ENCODE measurements around the gene C16orf87.

C16orf87 gene

DNA sequence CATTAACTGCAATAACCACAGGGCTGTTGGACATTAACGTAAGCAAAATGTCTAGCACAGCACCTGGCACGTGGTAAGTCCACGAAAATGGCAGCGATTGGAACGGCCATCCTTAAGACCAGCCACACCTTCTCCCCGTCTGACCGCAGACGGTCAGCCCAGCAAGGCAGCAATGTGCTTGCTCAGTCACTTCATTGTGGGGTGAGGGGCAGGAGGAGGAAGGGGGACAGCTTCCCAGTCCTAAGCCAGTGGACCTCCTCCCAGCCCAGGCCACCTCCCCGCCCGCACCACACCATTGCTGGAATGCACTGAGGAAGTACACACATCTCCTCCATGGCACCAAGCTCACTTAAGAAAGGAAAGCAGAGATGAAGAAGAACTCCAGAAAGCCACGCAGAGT, 74.2 kb downstream of the C16orf87 start:
- no peak for DNase-seq (ENCODE audit: low spot score)

DNA sequence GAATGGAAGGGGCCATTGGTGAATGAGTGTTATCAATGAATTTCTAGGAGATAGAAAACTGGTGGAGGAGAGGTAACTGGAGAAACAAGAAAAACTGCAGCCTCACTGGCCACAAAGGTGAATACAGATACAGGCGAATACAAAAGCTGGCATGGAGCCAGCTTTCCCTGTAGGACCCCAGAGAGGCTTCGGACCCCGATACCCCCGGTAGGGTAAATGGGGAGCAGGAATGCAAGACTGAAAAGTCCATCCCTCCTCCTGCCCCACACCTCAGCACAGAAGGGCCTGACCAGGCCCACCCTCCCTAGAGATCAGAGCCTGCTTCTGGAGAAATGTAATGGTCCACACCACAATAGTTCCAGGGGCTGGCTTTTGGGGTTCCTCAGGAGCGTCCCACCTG, 78.0 kb downstream of the C16orf87 start:
- DNase-seq (ENCODE audit: low spot score), result no peak

DNA sequence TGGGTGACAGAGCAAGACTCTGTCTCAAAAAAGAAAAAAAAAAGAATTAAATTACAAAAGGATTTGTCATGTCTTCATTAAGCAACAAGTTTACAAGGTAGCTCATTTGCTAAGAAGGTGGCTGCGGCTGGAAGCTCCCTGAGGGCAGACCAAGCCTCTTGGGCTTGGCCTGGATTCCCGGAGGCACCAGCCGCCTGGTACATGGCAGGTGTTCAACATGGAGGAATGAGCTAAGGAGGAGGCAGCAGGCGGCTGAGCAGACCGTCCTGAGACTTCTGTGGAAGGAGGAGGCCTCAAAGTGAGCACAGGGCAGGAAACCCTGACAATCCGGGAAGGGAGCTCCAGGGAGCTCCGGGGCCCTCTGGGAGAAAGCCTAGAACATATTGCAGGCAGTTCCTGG, 79.6 kb downstream of the C16orf87 start:
- DNase-seq (ENCODE audit: low spot score), result no peak

DNA sequence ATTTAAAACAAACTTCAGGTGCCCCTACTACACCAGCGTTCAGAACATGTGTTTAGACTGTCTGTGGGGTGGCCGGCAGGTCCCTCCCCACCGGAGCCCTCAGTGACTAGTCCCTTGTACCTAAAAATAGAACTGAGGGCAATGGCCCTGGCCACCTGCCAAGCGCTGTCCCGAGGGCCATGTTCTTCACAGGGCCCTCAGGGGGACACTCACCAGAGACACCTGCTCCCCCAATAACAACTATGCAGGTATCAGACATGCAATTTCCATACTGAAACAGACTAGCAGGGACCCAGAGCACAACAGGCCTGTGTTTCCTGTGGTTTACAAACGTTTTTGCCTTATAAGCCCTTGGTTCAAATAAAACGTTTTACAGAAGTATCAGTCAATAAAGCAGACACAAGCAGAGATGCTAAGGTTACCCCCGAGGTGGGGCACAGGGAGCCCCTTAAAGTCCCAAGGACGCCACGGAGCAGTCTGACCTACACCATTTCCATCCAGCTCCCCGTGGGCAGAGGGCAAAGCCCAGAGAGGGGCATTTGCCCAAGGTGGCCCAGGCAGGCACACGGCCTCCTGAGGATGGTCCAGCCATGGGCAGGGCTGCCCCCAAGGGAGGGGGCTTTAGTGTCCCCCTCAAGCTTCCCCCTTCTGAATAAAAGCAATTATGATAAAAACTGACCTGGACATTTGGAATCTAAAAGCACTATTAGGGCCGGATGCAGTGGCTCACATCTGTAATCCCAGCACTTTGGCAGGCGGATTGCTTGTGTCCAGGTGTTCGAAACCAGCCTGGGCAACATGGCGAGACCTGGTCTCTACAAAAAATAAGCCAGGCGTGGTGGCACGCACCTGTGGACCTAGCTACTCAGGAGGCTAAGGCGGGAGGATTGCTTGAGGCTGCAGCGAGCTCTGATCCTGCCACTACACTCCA, 81.9 kb downstream of the C16orf87 start:
- DNase-seq (ENCODE audit: low spot score), result no peak

DNA sequence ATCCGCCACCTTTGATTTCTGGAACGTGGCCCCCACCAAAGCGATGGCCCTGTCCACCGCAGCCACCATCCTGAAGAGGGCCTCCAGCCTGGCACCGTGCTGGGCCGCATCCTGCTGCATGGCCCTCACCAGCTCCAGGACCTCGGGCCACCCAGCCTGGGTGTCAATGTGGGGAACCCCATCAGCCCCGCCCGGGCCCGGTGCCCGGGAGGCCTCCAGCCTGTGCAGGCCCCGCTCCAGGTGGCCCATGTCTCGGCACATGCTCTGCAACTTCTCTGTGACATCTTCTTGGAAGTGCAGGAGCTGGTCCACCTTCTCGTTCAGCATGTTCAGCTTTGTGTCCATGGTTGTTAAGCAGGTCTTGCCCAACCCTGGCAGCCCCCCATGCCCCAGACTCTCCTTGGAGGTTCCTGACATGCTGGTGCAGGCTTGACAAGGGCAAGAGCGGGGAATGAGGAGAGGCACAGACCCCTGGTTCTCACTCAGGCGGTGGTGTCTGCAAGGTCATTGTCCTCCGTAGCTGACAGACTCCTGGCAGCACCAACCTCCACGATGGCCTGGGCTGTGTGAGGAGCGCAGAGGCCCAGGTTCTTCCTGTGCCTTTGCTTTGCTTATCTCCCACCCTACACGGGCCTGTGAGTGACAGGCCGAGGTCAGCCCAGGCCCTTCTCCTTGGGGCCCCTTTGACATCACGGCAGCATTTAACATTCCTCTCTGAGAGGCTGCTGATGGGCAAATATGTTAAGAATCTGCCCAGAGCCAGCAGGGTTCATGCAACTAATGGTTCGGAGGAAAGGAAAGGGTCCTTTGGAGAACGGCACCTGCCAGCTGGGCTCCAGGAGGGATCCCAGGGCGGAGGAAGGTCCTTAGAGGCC, 83.0 kb downstream of the C16orf87 start, which contains the start of gene MYLK3:
MYLK3 (minus strand) TSS at position 568 of the 875 bp plus-strand sequence; CDS start at position 417, 151 bp downstream.
- no peak for DNase-seq (ENCODE audit: low spot score)

DNA sequence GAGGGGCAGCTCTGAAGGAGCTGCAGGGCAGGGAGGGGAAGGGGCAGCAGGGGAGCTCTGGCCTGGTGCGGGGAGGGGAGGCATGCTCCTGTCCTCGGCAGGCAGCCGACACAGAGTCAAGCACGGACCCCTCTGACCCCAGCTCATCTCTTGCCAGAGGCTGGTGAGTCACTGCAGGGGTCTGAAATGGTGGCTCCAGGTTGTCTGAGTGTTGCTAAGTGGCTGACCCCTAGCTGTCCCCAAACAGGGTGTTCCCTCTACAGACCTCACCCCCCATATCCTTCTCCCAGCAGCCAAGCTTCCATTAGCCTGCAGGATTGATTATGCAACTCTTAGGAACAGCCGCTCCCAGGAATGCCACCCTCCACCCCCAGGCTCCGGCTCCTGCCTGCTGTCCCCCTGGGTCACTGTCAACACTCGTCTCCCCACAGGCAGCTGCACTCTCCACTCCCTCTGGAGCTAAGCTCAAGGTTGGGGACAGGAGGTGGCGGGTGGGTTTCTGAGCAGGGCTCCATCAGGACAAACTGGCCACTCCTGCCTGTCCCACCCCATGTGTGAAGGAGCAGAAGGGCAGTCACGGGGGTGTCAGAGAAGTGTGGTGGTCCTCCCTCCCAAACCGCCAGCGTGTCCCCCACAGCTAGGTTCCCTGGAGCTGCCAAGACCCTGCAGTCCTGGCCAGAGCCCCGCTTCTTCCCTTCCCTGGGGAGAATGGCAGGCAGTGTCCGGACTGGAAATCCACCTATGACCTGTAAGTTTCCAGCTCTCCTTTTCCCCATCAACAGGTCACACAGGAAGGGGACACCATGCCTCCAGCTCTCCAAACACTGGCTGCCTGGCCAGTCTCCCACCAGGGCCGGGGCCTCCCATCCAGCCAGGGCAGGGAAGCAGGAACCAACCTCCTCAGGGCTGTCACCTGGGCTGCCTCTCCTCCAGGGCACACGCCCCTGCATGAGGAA, 83.9 kb downstream of the C16orf87 start:
- no peak for DNase-seq (ENCODE audit: low spot score)

Data from SW480 (cell line).